Kidney epithelial cell (primary cell): ENCODE measurements around the gene WT1. TPM values are rescaled to one million over a fixed set of nuclear protein-coding genes. Genes with fewer than 3 reads are reported as not detected.

Experiments
- DNase-seq: peaks from one replicate; pipeline ENCODE4 v3.0.0-alpha.2; 2010; ENCODE audit warnings: low read depth
- H3K27me3 ChIP-seq: 2 replicates; pipeline ENCODE4 v1.6.0; 2011; ENCODE audit warnings: low read length; ENCODE audit not compliant: control insufficient read depth, insufficient read depth
- H3K36me3 ChIP-seq: 2 replicates; pipeline ENCODE4 v1.5.1; 2011; ENCODE audit warnings: low read length; ENCODE audit not compliant: control insufficient read depth, insufficient read depth
- H3K4me3 ChIP-seq: 2 replicates; pipeline ENCODE4 v1.5.1; 2011; ENCODE audit warnings: low read depth, mild to moderate bottlenecking, control low read depth, low read length
- CTCF ChIP-seq: IDR thresholded peaks from 2 replicates; pipeline ENCODE4 v1.5.1; 2011; ENCODE audit warnings: mild to moderate bottlenecking, moderate library complexity, low read length, control low read depth, inconsistent platforms; ENCODE audit not compliant: insufficient read depth, poor library complexity, severe bottlenecking
- total RNA-seq: library from RNA; depleted of rRNA; stranded (reverse); fragments of >200 nt; gene quantifications from 2 replicates; pipeline ENCODE4 v1.2.3, GENCODE V29; 2015

Gene WT1
- total RNA-seq, 1 donor from 2014 or later = 8.5 TPM

- no peaks in the 10 kb centered on the region for H3K36me3 ChIP-seq
- no peak for DNase-seq
- H3K4me3 ChIP-seq = no peak overlapping the region
- no peak for TF ChIP-seq CTCF
- no peaks in the 10 kb centered on the region for H3K27me3 ChIP-seq
These were observed 47.0 kb downstream of the WT1 start for GRCh38 chr11:32388365-32388764.

GRCh38 chr11:32387411-32387810, 47.9 kb downstream of the WT1 start:
- no peak for TF ChIP-seq CTCF
- H3K27me3 ChIP-seq = no peaks in the 10 kb centered on the region

GRCh38 chr11:32386770-32387377, 48.5 kb downstream of the WT1 start:
- Histone ChIP-seq H3K27me3 (no peaks in the 10 kb centered on the region), H3K4me3 (no peak overlapping the region), H3K36me3 (no peaks in the 10 kb centered on the region)
- no peak for DNase-seq
- TF ChIP-seq CTCF = no peak

More at GRCh38 chr11:32387411-32387810, 47.9 kb downstream of the WT1 start:
- no peak for DNase-seq
- H3K4me3 ChIP-seq = no peak overlapping the region
- H3K36me3 ChIP-seq = no peaks in the 10 kb centered on the region

- no peaks in the 10 kb centered on the region for H3K27me3 ChIP-seq
- DNase-seq = no peak
- no peaks in the 10 kb centered on the region for H3K36me3 ChIP-seq
- H3K4me3 ChIP-seq = no peak overlapping the region
- TF ChIP-seq CTCF = peak; percentile 49
These were observed 49.3 kb downstream of the WT1 start for GRCh38 chr11:32385998-32386397.

- no peak overlapping the region for H3K4me3 ChIP-seq
- H3K36me3 ChIP-seq = no peaks in the 10 kb centered on the region
- DNase-seq = peak; percentile 35
- no peaks in the 10 kb centered on the region for H3K27me3 ChIP-seq
- TF ChIP-seq CTCF = no peak
These were observed 52.8 kb downstream of the WT1 start for GRCh38 chr11:32382339-32383049.
